ENCODE results near the gene NCOA1.

DNA sequence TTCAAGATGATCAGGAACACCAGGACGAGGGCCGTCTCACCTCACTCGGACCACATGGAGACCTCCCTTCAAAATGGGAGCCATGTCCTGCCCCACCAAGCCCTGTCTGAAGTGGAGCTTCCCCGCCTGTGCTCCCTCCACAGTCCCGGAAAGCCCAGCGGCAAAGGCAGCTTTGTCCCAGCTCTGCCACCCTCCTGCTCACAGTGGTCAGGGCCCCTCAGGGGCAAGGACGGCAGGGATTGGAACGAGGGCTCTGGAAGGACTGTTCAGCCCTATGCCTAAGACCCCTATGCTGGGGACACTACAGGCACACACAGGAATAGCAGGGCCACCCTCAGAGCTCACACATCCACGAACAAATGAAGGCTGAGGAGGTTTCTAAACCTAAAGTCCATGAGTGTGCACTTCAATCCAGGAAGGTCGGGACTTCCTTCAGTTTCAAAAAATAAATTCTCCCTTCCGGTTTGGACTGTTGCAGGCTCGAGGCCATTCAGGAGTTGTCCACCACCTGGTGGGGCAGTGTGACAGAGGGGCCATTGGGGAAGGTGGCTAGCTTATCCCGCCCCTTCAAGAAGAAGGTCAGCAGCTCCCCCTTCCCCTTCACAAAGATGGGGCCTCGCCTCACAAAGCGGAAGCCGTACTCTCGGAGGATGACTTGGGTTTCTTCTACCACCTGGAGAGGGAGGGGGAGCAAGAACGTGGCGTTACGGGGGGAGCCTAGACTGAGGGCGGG is 328.6 kb downstream of the NCOA1 start:
- TF ChIP-seq, protein P1, sequence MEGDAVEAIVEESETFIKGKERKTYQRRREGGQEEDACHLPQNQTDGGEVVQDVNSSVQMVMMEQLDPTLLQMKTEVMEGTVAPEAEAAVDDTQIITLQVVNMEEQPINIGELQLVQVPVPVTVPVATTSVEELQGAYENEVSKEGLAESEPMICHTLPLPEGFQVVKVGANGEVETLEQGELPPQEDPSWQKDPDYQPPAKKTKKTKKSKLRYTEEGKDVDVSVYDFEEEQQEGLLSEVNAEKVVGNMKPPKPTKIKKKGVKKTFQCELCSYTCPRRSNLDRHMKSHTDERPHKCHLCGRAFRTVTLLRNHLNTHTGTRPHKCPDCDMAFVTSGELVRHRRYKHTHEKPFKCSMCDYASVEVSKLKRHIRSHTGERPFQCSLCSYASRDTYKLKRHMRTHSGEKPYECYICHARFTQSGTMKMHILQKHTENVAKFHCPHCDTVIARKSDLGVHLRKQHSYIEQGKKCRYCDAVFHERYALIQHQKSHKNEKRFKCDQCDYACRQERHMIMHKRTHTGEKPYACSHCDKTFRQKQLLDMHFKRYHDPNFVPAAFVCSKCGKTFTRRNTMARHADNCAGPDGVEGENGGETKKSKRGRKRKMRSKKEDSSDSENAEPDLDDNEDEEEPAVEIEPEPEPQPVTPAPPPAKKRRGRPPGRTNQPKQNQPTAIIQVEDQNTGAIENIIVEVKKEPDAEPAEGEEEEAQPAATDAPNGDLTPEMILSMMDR (IDR thresholded peaks at IDR 0.05; ENCODE audit: insufficient read depth, low read length) = no peak
- TF ChIP-seq POLR2AphosphoS5 (IDR thresholded peaks at IDR 0.05; ENCODE audit: low read depth) (0 out of 2 replicates have a peak, but pooled peaks have one; percentile 13), SPI1 (IDR thresholded peaks at IDR 0.05; ENCODE audit: borderline replicate concordance, low read depth) (no peak), GABPA (IDR thresholded peaks at IDR 0.05; ENCODE audit: low read depth) (no peak)
- TF ChIP-seq, protein P2, sequence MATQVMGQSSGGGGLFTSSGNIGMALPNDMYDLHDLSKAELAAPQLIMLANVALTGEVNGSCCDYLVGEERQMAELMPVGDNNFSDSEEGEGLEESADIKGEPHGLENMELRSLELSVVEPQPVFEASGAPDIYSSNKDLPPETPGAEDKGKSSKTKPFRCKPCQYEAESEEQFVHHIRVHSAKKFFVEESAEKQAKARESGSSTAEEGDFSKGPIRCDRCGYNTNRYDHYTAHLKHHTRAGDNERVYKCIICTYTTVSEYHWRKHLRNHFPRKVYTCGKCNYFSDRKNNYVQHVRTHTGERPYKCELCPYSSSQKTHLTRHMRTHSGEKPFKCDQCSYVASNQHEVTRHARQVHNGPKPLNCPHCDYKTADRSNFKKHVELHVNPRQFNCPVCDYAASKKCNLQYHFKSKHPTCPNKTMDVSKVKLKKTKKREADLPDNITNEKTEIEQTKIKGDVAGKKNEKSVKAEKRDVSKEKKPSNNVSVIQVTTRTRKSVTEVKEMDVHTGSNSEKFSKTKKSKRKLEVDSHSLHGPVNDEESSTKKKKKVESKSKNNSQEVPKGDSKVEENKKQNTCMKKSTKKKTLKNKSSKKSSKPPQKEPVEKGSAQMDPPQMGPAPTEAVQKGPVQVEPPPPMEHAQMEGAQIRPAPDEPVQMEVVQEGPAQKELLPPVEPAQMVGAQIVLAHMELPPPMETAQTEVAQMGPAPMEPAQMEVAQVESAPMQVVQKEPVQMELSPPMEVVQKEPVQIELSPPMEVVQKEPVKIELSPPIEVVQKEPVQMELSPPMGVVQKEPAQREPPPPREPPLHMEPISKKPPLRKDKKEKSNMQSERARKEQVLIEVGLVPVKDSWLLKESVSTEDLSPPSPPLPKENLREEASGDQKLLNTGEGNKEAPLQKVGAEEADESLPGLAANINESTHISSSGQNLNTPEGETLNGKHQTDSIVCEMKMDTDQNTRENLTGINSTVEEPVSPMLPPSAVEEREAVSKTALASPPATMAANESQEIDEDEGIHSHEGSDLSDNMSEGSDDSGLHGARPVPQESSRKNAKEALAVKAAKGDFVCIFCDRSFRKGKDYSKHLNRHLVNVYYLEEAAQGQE (IDR thresholded peaks at IDR 0.05; ENCODE audit: insufficient replicate concordance, low read depth) = no peak

Data from HL-60 (cell line).